HG03565 (cell line): ENCODE results near the gene TCF4.

ENCODE experiments used
- ATAC-seq: cut with Tn5 transposase; IDR thresholded peaks from one replicate; pipeline ENCODE4 v1.9.1; 2021; ENCODE audit warnings: mild to moderate bottlenecking, moderate library complexity; ENCODE audit not compliant: unreplicated experiment

The TCF4 gene

GRCh38 chr18:55331301-55331700, 256.7 kb downstream of the TCF4 start:
- no peak for ATAC-seq

- no peak for ATAC-seq
These were observed 259.7 kb downstream of the TCF4 start for GRCh38 chr18:55328301-55328700.

- ATAC-seq = no peak
These were observed 260.5 kb downstream of the TCF4 start for GRCh38 chr18:55327454-55327853.

GRCh38 chr18:55326134-55326533, 261.9 kb downstream of the TCF4 start:
- no peak for ATAC-seq

- ATAC-seq = no peak
These were observed 263.8 kb downstream of the TCF4 start for GRCh38 chr18:55324166-55324565.

GRCh38 chr18:55323051-55323994, 264.7 kb downstream of the TCF4 start:
- no peak for ATAC-seq

- peak; percentile 48 for ATAC-seq
These were observed 265.7 kb downstream of the TCF4 start for GRCh38 chr18:55322178-55322735.

- ATAC-seq = peak; percentile 47
These were observed 266.5 kb downstream of the TCF4 start for GRCh38 chr18:55321265-55322177.

- ATAC-seq = no peak
These were observed 267.3 kb downstream of the TCF4 start for GRCh38 chr18:55320424-55321264.

GRCh38 chr18:55319459-55320193, 268.4 kb downstream of the TCF4 start:
- no peak for ATAC-seq

GRCh38 chr18:55318951-55319441, 269.0 kb downstream of the TCF4 start:
- ATAC-seq = no peak

GRCh38 chr18:55317864-55318263, 270.1 kb downstream of the TCF4 start:
- ATAC-seq = no peak

- no peak for ATAC-seq
These were observed 270.7 kb downstream of the TCF4 start for GRCh38 chr18:55317324-55317723.

GRCh38 chr18:55316486-55317184, 271.4 kb downstream of the TCF4 start:
- ATAC-seq = no peak

GRCh38 chr18:55314615-55315237, 273.3 kb downstream of the TCF4 start:
- ATAC-seq = no peak

GRCh38 chr18:55314031-55314430, 274.0 kb downstream of the TCF4 start:
- ATAC-seq = no peak

GRCh38 chr18:55310863-55311262, 277.1 kb downstream of the TCF4 start:
- ATAC-seq = no peak

- no peak for ATAC-seq
These were observed 277.8 kb downstream of the TCF4 start for GRCh38 chr18:55310044-55310676.
